ENCODE data around the gene FXYD2.

The FXYD2 gene

GRCh38 chr11:117857734-117858414 lies 33.3 kb upstream of the FXYD2 start:
- no peak for DNase-seq

- no peak for DNase-seq
Measured at GRCh38 chr11:117855912-117856651, 31.5 kb upstream of the FXYD2 start.

- no peak for DNase-seq
Measured at GRCh38 chr11:117855186-117855845, 30.8 kb upstream of the FXYD2 start.

- DNase-seq: no peak
Measured at GRCh38 chr11:117852309-117852708, 27.8 kb upstream of the FXYD2 start.

- no peak for DNase-seq
Measured at GRCh38 chr11:117851852-117852251, 27.3 kb upstream of the FXYD2 start.

GRCh38 chr11:117851106-117851505 lies 26.6 kb upstream of the FXYD2 start:
- no peak for DNase-seq

GRCh38 chr11:117849781-117850414 lies 25.4 kb upstream of the FXYD2 start:
- DNase-seq: no peak

- no peak for DNase-seq
Measured at GRCh38 chr11:117843666-117844484, 19.3 kb upstream of the FXYD2 start.

GRCh38 chr11:117842131-117842941 lies 17.8 kb upstream of the FXYD2 start:
- no peak for DNase-seq

GRCh38 chr11:117841551-117842031 lies 17.0 kb upstream of the FXYD2 start:
- no peak for DNase-seq

- DNase-seq: no peak
Measured at GRCh38 chr11:117840881-117841550, 16.5 kb upstream of the FXYD2 start.

GRCh38 chr11:117839936-117840813 lies 15.6 kb upstream of the FXYD2 start:
- no peak for DNase-seq

- no peak for DNase-seq
Measured at GRCh38 chr11:117839380-117839881, 14.9 kb upstream of the FXYD2 start.

- no peak for DNase-seq
Measured at GRCh38 chr11:117838901-117839300, 14.4 kb upstream of the FXYD2 start.

- DNase-seq: no peak
Measured at GRCh38 chr11:117837791-117838190, 13.2 kb upstream of the FXYD2 start.

- no peak for DNase-seq
Measured at GRCh38 chr11:117837070-117837776, 12.7 kb upstream of the FXYD2 start.

GRCh38 chr11:117836077-117836960 lies 11.8 kb upstream of the FXYD2 start:
- no peak for DNase-seq

- DNase-seq: no peak
Measured at GRCh38 chr11:117835576-117835975, 11.0 kb upstream of the FXYD2 start.
